T-helper 1 cell (primary cell): Measurements from ENCODE around the gene ABHD6.
"Not testable (repeated sequence)": the region's sequence is repeated elsewhere in the genome, so short reads cannot be mapped to it uniquely, and the experiment has no call there.

Experiments
- DNase-seq, 5 donors: peaks; one replicate each; pipeline ENCODE4 v3.0.0-alpha.2; 2012 to 2020

The ABHD6 gene

DNA sequence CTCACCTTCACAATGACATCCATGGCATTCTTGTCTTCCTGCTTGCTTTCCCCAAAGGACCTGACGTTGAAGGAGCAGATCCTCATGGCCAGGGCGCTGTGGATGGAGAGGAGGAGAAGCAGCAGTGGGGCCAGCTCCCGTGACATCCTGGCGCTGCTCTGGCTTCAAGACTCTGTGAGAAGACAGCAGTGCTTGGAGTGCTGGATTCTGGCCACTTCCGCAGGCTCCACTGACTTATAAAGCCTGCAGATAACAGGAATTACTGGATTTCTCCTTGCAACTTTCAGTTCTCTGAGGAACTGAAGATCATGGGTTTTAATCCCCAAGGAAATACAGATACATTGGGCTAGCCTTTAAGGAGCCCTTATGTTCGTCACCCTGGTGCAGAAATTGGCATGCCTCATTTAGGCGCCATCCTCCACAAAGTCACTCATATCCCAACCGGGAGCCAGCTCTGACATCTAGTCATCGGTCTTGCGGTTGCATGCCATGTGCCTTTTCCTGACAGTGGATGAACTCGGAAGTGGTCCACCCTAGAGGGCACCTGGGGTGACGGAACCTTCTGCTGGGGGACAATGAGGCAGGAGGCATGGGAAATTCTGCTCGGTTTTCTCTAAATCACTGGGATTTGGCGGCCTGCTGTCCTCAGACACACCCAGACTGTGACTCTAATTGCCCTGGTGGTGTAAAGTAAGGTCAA is 26.7 kb upstream of the ABHD6 start, which contains the start of gene DNASE1L3:
TSS of gene DNASE1L3 (minus strand) at position 212 of the 700 bp plus-strand sequence. CDS start at position 146, 66 bp downstream.
- no peak for DNase-seq

GRCh38 chr3:58214484-58215316 is 22.9 kb upstream of the ABHD6 start:
- DNase-seq, result peak in 1 of 5 donors; percentile 28

GRCh38 chr3:58215317-58216025 is 22.1 kb upstream of the ABHD6 start:
- no peak for DNase-seq

GRCh38 chr3:58216496-58217195 is 20.9 kb upstream of the ABHD6 start:
- no peak for DNase-seq

GRCh38 chr3:58217209-58217811 is 20.3 kb upstream of the ABHD6 start:
- peak; percentile 13 to 69 (median 39) for DNase-seq

DNA sequence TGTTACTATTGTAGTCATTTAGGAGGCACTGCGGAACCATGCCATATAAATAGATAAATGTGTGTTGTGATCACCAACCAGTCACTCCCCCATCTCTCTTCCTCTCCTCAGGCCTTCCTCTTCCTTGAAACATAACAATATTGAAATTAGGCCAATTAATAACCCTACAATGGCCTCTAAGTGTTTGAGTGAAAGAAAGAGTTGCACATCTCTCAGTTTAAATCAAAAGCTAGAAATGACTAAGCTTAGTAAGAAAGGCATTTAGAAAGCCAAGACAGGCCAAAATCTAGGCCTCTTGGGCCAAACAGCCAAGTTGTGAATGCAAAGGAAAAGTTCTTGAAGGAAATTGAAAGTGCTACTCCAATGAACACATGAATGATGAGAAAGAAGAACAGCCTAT is 18.7 kb upstream of the ABHD6 start:
- no peak for DNase-seq

- DNase-seq, result no peak
These were observed 15.3 kb upstream of the ABHD6 start for GRCh38 chr3:58222161-58222724.

DNA sequence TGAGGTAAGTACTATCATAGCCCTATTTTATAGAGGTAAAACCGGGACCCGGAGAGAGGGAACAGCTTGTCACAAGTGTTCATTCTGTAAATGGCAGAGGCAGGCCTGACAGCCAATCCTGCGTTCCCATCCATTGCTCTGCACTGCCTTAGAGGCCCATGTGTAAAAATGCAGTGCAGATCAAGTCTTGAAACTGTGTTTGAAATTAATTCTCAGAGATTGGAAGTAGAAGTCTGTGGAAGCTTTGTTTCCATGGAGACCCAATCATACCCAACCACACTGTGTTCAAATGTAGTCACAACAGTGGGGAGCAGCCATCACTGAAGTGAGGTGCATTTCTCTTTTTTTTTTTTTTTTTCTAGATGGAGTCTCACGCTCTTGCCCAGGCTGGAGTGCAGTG is 13.7 kb upstream of the ABHD6 start:
- DNase-seq, result no peak

DNA sequence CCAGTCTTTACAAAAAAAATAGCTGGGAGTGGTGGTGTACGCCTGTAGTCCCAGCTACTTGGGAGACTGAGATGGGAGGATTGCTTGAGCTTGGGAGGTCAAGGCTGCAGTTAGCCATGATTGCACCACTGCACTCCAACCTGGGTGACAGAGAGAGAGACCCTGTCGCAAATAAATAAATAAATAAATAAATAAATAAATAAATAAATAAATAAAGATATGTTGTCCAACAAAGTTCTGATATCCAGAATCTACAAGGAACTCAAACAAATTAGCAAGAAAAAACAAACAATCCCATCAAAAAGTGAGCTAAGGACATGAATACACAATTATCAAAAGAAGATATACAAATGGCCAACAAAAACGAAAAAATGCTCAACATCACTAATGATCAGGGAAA is 9.7 kb upstream of the ABHD6 start:
- not testable (repeated sequence) for DNase-seq

- no peak for DNase-seq
These were observed 6.6 kb upstream of the ABHD6 start for GRCh38 chr3:58230876-58231552.

GRCh38 chr3:58231666-58232065 is 5.9 kb upstream of the ABHD6 start:
- no peak for DNase-seq

DNA sequence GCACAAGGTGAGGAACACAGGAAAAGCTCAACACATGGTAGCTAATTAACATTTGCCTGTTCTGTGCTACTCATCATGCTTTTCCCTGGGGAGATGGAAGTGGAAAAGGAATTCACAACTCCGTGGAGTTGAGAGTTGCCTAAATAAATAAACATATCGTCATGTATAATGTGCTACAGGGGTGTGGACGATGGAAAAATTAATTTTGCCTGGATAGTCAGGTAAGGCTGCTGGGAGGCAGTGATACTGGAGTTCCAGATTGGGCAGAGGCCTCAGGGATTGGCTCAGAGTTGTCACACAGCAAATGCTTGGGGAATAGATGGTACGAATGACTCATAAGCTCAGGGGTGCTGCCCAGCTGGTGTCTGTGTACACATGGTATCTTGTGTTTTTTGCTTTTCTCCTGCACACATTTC is 3.1 kb upstream of the ABHD6 start:
- no peak for DNase-seq

- no peak for DNase-seq
These were observed 1.6 kb upstream of the ABHD6 start for GRCh38 chr3:58235970-58236369.

GRCh38 chr3:58236527-58237237 is 910 bp upstream of the ABHD6 start:
- no peak for DNase-seq

DNA sequence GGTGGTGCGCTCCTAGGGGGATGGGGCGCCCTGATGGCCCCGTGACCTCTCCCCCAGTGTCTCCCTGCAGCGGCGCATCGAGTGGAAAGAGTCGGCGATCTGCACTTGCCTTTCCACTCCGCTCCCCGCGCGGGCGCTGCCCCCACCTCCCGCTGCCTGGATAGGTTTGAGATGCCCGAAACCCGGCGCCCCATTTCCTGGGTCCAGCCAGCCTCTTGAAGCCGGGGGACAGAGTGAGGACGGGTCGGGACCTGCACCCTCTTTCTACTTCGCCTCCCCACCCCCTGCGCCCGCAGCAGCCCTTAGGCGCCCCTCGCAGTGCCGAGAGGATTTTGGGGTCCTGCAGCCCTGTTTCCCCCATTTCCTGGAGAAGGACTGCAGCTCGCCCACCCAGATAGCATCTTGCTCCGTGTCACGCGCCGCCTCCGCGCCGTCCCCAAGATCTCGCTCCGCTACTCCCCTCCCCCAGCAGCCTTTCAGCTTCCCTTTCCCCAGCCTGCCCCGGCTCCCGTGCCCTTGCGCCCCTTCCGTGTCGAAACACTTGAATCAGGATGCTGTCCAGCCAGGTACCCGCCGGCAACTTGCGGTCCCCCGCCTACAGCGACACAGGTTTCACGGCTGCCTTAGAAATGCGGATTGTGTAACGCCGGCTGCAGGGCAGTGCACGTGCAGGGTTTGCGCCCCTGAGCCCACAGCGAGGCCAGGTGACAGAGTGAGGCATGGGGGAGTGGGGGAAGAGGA is 519 bp downstream of the ABHD6 start:
- peak; percentile 14 to 55 (median 22) for DNase-seq

- DNase-seq, result no peak
These were observed 1.2 kb downstream of the ABHD6 start for GRCh38 chr3:58238830-58239229.

GRCh38 chr3:58241306-58242044 is 3.9 kb downstream of the ABHD6 start:
- DNase-seq, result no peak

- no peak for DNase-seq
These were observed 4.7 kb downstream of the ABHD6 start for GRCh38 chr3:58242340-58242739.

- not testable (repeated sequence) for DNase-seq
These were observed 5.3 kb downstream of the ABHD6 start for GRCh38 chr3:58242860-58243259.
